Sigmoid colon (tissue), 4 donors: Measurements from ENCODE around the gene LYPD3.

Source experiments
- CTCF ChIP-seq, 4 experiments: fragments of 450-650 bp in 3 of 4; fragments of 200-600 bp in 1 of 4; IDR thresholded peaks; one replicate each; pipeline ENCODE4 v1.5.1; 2016 to 2019; ENCODE audit warnings: antibody characterized with exemption in 4 of 4, mild to moderate bottlenecking in 3 of 4, moderate library complexity in 2 of 4
- EP300 ChIP-seq, 4 donors: sonication (generic); formaldehyde crosslinking; IDR thresholded peaks; one replicate each; pipeline ENCODE4 v1.6.1; 2017; ENCODE audit warnings: antibody characterized with exemption in 4 of 4
- POLR2A ChIP-seq, 2 donors: fragments of 450-650 bp; IDR thresholded peaks; one replicate each; pipeline ENCODE4 v1.6.1; 2016; ENCODE audit warnings: antibody characterized with exemption in 2 of 2, mild to moderate bottlenecking in 2 of 2, moderate library complexity in 2 of 2
- POLR2AphosphoS5 ChIP-seq, 4 donors: sonication (generic); formaldehyde crosslinking; IDR thresholded peaks; one replicate each; pipeline ENCODE4 v1.6.1; 2017; ENCODE audit warnings: antibody characterized with exemption in 4 of 4

- TF ChIP-seq CTCF (IDR thresholded peaks at IDR 0.05) (no peak), POLR2A (IDR thresholded peaks at IDR 0.05) (no peak), EP300 (IDR thresholded peaks at IDR 0.05) (no peak), POLR2AphosphoS5 (IDR thresholded peaks at IDR 0.05) (no peak)
Measured at GRCh38 chr19:43464134-43464775, 1.2 kb downstream of the LYPD3 start.
